Spleen (tissue), 7 donors: Measurements from ENCODE around the gene SELENOS.

ENCODE experiments used
- POLR2A ChIP-seq, 3 donors: fragments of 450-650 bp; IDR thresholded peaks; one replicate each; pipeline ENCODE4 v1.5.1; 2017; ENCODE audit warnings: antibody characterized with exemption in 3 of 3, mild to moderate bottlenecking in 1 of 3
- TF ChIP-seq, protein P1 (sequence below), 11 experiments: fragments of 200-600 bp in 7 of 11; fragments of 450-650 bp in 4 of 11; sonication (generic) in 4 of 11; IDR thresholded peaks in 8 of 11; conservative IDR thresholded peaks in 3 of 11; 1 replicate in 7 of 11; 2 replicates in 4 of 11; pipeline versions ENCODE4 v1.4.0 to v1.8.0; 2016 to 2021; ENCODE audit warnings: antibody characterized with exemption in 11 of 11, inconsistent platforms in 4 of 11, mild to moderate bottlenecking in 1 of 11
- donor health status: DM: no; HTN: no; CAD: no; lungs with moderate emphysema.
- donor health status: DM: no; HTN: no; CAD: no.
- donor health status: DM: no; HTN: no; CAD: no.

- TF ChIP-seq, protein P1, sequence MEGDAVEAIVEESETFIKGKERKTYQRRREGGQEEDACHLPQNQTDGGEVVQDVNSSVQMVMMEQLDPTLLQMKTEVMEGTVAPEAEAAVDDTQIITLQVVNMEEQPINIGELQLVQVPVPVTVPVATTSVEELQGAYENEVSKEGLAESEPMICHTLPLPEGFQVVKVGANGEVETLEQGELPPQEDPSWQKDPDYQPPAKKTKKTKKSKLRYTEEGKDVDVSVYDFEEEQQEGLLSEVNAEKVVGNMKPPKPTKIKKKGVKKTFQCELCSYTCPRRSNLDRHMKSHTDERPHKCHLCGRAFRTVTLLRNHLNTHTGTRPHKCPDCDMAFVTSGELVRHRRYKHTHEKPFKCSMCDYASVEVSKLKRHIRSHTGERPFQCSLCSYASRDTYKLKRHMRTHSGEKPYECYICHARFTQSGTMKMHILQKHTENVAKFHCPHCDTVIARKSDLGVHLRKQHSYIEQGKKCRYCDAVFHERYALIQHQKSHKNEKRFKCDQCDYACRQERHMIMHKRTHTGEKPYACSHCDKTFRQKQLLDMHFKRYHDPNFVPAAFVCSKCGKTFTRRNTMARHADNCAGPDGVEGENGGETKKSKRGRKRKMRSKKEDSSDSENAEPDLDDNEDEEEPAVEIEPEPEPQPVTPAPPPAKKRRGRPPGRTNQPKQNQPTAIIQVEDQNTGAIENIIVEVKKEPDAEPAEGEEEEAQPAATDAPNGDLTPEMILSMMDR (IDR thresholded peaks at IDR 0.05 in 8 of 11, conservative IDR thresholded peaks at IDR 0.05 in 3 of 11): no peak
- TF ChIP-seq POLR2A (IDR thresholded peaks at IDR 0.05): no peak
Measured at GRCh38 chr15:101242999-101243336, 34.3 kb downstream of the SELENOS start.
